Measurements from ENCODE around the gene MPPED1.

MPPED1 gene

GRCh38 chr22:43451371-43452050 lies 39.7 kb downstream of the MPPED1 start:
- TF ChIP-seq, protein P1, sequence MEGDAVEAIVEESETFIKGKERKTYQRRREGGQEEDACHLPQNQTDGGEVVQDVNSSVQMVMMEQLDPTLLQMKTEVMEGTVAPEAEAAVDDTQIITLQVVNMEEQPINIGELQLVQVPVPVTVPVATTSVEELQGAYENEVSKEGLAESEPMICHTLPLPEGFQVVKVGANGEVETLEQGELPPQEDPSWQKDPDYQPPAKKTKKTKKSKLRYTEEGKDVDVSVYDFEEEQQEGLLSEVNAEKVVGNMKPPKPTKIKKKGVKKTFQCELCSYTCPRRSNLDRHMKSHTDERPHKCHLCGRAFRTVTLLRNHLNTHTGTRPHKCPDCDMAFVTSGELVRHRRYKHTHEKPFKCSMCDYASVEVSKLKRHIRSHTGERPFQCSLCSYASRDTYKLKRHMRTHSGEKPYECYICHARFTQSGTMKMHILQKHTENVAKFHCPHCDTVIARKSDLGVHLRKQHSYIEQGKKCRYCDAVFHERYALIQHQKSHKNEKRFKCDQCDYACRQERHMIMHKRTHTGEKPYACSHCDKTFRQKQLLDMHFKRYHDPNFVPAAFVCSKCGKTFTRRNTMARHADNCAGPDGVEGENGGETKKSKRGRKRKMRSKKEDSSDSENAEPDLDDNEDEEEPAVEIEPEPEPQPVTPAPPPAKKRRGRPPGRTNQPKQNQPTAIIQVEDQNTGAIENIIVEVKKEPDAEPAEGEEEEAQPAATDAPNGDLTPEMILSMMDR (conservative IDR thresholded peaks at IDR 0.05; ENCODE audit: control insufficient read depth, insufficient read depth, low read depth, low read length): no peak
- no peak for DNase-seq (ENCODE audit: low read depth)

GRCh38 chr22:43455846-43456245 lies 44.0 kb downstream of the MPPED1 start:
- DNase-seq (ENCODE audit: low read depth): no peak
- TF ChIP-seq, protein P1 (conservative IDR thresholded peaks at IDR 0.05; ENCODE audit: control insufficient read depth, insufficient read depth, low read depth, low read length): no peak
- no peak overlapping the region for H3K4me3 ChIP-seq (ENCODE audit: control insufficient read depth, low read depth, low read length)

More at GRCh38 chr22:43451371-43452050, 39.7 kb downstream of the MPPED1 start:
- H3K4me3 ChIP-seq (ENCODE audit: control insufficient read depth, low read depth, low read length): no peak overlapping the region

DNA sequence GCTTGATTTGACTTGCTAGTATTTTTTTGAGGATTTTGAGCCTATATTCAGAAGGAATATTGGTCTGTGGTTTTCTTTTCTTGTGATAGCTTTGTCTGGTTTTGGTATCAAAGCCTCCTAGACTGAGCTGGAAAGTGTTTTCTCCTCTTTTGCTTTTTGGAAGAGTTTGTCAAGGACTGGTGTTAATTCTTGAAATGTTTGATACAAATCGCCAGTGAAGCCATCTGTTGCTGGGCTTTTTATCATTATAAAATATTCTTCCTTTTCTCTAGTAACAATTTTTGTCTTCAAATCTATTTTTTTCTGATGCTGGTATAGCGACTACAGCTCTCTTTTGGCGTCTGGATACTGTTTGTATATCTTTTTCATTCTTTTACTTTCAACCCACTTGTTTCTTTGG lies 45.2 kb downstream of the MPPED1 start:
- DNase-seq (ENCODE audit: low read depth): no peak
- no peak overlapping the region for H3K4me3 ChIP-seq (ENCODE audit: control insufficient read depth, low read depth, low read length)
- TF ChIP-seq, protein P1 (conservative IDR thresholded peaks at IDR 0.05; ENCODE audit: control insufficient read depth, insufficient read depth, low read depth, low read length): no peak

DNA sequence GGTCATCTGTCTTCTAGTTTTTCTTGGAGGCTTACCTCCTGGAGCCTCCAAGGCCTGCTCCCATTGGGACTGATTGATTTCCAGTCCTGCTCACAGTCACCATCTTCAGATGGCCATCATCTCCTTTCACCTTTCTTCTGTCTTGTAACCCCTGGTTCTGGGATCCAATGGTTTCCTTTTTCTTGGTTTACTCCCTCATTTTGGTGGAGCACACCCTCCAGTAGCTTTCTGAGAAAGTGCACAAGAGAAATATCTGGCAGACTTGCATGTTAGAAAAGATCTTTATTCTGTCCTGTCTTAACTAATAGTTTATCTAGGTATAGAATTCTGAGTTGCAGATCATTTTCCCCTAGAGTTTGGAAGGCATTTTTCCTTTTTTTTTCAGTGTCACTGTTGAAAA lies 50.9 kb downstream of the MPPED1 start:
- no peak overlapping the region for H3K4me3 ChIP-seq (ENCODE audit: control insufficient read depth, low read depth, low read length)
- TF ChIP-seq, protein P1 (conservative IDR thresholded peaks at IDR 0.05; ENCODE audit: control insufficient read depth, insufficient read depth, low read depth, low read length): no peak
- DNase-seq (ENCODE audit: low read depth): no peak

GRCh38 chr22:43464809-43465208 lies 53.0 kb downstream of the MPPED1 start:
- no peak overlapping the region for H3K4me3 ChIP-seq (ENCODE audit: control insufficient read depth, low read depth, low read length)
- DNase-seq (ENCODE audit: low read depth): no peak
- TF ChIP-seq, protein P1 (conservative IDR thresholded peaks at IDR 0.05; ENCODE audit: control insufficient read depth, insufficient read depth, low read depth, low read length): no peak

GRCh38 chr22:43465291-43466015 lies 53.6 kb downstream of the MPPED1 start:
- no peak for DNase-seq (ENCODE audit: low read depth)
- no peak overlapping the region for H3K4me3 ChIP-seq (ENCODE audit: control insufficient read depth, low read depth, low read length)
- TF ChIP-seq, protein P1 (conservative IDR thresholded peaks at IDR 0.05; ENCODE audit: control insufficient read depth, insufficient read depth, low read depth, low read length): no peak

Measured in fibroblast of mammary gland (primary cell).